Body of pancreas (tissue), 4 donors: Measurements from ENCODE around the gene GARIN1A. TPM values are rescaled to one million over a fixed set of nuclear protein-coding genes. Genes with fewer than 3 reads are reported as not detected.

Experiments
- ATAC-seq: fragments of 150-250 bp; one replicate; pipeline ENCODE4 v1.9.1; 2016
- DNase-seq, 4 donors: peaks; one replicate each; pipeline ENCODE4 v3.0.0-alpha.2; 2019
- H3K27ac ChIP-seq, 4 donors: fragments of 200-600 bp; sonication (generic); 1 replicate in 3 of 4; 2 replicates in 1 of 4; pipeline versions ENCODE4 v1.5.1 to v1.6.1; 2016 to 2019; ENCODE audit warnings: mild to moderate bottlenecking in 1 of 4, mixed read lengths in 1 of 4, moderate library complexity in 1 of 4
- H3K27me3 ChIP-seq, 2 donors: fragments of 200-600 bp; sonication (generic); one replicate each; pipeline ENCODE4 v1.6.0; 2016; ENCODE audit warnings: mild to moderate bottlenecking in 1 of 2
- H3K36me3 ChIP-seq, 2 donors: fragments of 200-600 bp; sonication (generic); replicated peaks in 1 of 2; 2 replicates each; pipeline ENCODE4 v1.5.1; 2016; ENCODE audit warnings: low read depth in 2 of 2; ENCODE audit not compliant: insufficient read depth in 1 of 2
- H3K4me1 ChIP-seq: fragments of 200-600 bp; sonication (generic); one replicate; pipeline ENCODE4 v1.6.0; 2016
- H3K4me3 ChIP-seq, 2 donors: fragments of 200-600 bp; sonication (generic); 1 replicate in 1 of 2; 2 replicates in 1 of 2; pipeline ENCODE4 v1.5.1; 2016 to 2019
- H3K9me3 ChIP-seq, 3 donors: fragments of 200-600 bp; sonication (generic); 1 replicate in 2 of 3; 2 replicates in 1 of 3; pipeline ENCODE4 v1.5.1; 2016
- POLR2A ChIP-seq, 3 donors: fragments of 450-650 bp; IDR thresholded peaks; one replicate each; pipeline ENCODE4 v1.6.1; 2016; ENCODE audit warnings: antibody characterized with exemption in 3 of 3, mild to moderate bottlenecking in 2 of 3
- WGBS, 2 donors: methylation state at CpG; one replicate each; pipeline ENCODE4 v1.1.5; 2017; 5-methylcytosine and 5-hydroxymethylcytosine counted together
- intact Hi-C: fragments of 100-400 bp; cut with DNase I; formaldehyde crosslinking; loops from one replicate; pipeline ENCODE4 v1.15.1; 2023
- total RNA-seq, 2 donors: library from RNA; depleted of rRNA; stranded (reverse); fragments of >200 nt; gene quantifications; one replicate each; pipeline ENCODE4 v1.1.0, GENCODE V29; 2016
- TF ChIP-seq, protein P1 (sequence below), 7 experiments: fragments of 450-650 bp in 4 of 7; fragments of 200-600 bp in 3 of 7; sonication (generic) in 3 of 7; IDR thresholded peaks; one replicate each; pipeline ENCODE4 v1.5.1; 2016 to 2019; ENCODE audit warnings: antibody characterized with exemption in 7 of 7

Gene GARIN1A
- total RNA-seq, 2 donors from 2014 or later: 0.33 to 0.52 TPM

DNA sequence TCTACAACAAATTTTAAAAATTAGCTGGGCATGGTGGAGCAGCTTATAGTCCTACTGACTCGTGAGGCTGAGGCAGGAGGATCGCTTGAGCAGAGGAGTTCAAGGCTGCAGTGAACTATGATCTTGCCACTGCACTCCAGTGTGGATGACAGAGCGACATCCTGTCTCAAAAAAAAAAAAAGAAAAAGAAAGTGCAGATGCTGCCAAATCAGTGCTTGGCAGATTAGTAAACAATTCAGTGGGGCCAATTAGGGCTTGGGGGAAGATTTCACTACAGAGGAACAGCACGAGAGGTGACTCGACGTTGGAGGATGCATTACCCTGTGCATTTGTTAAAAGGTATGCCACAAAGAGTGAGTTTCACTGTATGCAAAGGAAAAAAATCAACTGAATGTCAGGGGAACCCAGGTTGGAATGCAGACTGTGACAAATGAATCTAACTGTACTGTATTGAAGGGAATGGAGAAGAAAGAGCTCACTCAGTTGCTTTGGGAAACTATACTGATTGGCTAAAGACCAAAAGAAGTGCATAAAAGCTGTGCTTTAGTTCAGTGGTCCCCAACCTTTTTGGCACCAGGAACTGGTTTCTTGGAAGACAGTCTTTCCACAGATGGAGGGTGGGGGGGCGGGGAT is 31.6 kb downstream of the GARIN1A start:
- Histone ChIP-seq H3K4me1 (no peaks in the 10 kb centered on the region), H3K4me3 (no peak overlapping the region), H3K36me3 (no peaks in the 10 kb centered on the region), H3K9me3 (no peaks in the 10 kb centered on the region), H3K27me3 (no peaks in the 10 kb centered on the region), H3K27ac (no peak overlapping the region)
- ATAC-seq (no peak), DNase-seq (no peak)
- WGBS, 2 donors: 59 to 66% methylated on average over 7 of the region's 7 CpGs
- intact Hi-C loops: no loop called here
- no peak for TF ChIP-seq POLR2A (IDR thresholded peaks at IDR 0.05)
- TF ChIP-seq, protein P1, sequence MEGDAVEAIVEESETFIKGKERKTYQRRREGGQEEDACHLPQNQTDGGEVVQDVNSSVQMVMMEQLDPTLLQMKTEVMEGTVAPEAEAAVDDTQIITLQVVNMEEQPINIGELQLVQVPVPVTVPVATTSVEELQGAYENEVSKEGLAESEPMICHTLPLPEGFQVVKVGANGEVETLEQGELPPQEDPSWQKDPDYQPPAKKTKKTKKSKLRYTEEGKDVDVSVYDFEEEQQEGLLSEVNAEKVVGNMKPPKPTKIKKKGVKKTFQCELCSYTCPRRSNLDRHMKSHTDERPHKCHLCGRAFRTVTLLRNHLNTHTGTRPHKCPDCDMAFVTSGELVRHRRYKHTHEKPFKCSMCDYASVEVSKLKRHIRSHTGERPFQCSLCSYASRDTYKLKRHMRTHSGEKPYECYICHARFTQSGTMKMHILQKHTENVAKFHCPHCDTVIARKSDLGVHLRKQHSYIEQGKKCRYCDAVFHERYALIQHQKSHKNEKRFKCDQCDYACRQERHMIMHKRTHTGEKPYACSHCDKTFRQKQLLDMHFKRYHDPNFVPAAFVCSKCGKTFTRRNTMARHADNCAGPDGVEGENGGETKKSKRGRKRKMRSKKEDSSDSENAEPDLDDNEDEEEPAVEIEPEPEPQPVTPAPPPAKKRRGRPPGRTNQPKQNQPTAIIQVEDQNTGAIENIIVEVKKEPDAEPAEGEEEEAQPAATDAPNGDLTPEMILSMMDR (IDR thresholded peaks at IDR 0.05): no peak

DNA sequence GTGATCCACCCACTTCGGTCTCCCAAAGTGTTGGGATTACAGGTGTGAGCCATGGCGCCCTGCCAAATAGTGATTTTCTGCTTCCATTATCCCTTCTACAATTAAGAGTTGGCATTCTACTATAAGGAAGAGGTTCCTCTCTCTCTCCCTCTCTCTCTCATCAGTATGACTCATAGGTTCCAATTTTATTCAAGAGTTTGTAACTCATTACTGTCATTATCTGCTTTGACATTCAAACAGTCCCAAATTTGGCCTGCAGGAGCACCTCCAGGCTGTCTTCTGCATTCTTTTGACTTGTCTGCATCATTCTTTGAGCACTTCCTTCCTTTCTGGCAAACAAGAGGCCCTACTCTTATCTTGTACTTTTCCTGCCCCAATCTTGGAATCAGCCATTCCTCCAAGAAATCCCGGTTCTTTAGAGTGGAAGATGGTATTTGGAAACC is 33.8 kb downstream of the GARIN1A start:
- DNase-seq (no peak), ATAC-seq (no peak)
- H3K4me1 ChIP-seq: no peaks in the 10 kb centered on the region
- no peak overlapping the region for H3K4me3 ChIP-seq
- no peaks in the 10 kb centered on the region for H3K27me3 ChIP-seq
- H3K36me3 ChIP-seq: no peaks in the 10 kb centered on the region
- no peak for TF ChIP-seq POLR2A (IDR thresholded peaks at IDR 0.05)
- H3K27ac ChIP-seq: no peak overlapping the region
- WGBS, 2 donors: 64 to 69% methylated on average over 3 of the region's 3 CpGs
- H3K9me3 ChIP-seq: no peaks in the 10 kb centered on the region
- intact Hi-C loops: no loop called here

DNA sequence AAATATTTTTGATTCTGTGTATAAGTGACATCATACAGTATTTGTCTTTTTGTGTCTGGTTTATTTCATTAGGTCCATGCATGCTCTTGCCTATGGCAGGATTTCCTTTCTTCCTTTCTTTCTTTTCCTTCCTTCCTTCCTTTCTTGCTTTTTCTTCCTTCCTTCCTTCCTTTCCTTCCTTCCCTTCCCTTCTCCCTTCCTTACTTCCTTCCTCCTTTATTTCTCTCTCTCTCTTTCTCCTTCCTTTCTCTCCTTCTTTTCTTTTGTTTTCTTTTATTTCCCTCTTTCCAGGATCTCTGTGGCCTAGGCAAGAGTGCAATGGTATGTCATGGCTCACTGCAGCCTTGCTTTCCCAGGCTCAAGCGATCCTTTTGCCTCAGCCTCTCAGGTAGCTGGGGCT is 35.7 kb downstream of the GARIN1A start:
- DNase-seq: no peak
- Histone ChIP-seq H3K4me3 (no peak overlapping the region), H3K36me3 (no peaks in the 10 kb centered on the region), H3K27me3 (no peaks in the 10 kb centered on the region), H3K27ac (no peak overlapping the region), H3K4me1 (no peaks in the 10 kb centered on the region), H3K9me3 (no peaks in the 10 kb centered on the region)
- intact Hi-C loops: no loop called here
- TF ChIP-seq, protein P1 (IDR thresholded peaks at IDR 0.05): no peak
- no peak for TF ChIP-seq POLR2A (IDR thresholded peaks at IDR 0.05)
- 86 to 90% methylated on average over 1 of the region's 1 CpG for WGBS, 2 donors
- ATAC-seq: no peak

GRCh38 chr7:128708235-128708634 is 36.1 kb downstream of the GARIN1A start:
- Histone ChIP-seq H3K36me3 (no peaks in the 10 kb centered on the region), H3K4me1 (no peaks in the 10 kb centered on the region), H3K9me3 (no peaks in the 10 kb centered on the region), H3K27ac (no peak overlapping the region), H3K27me3 (no peaks in the 10 kb centered on the region), H3K4me3 (no peak overlapping the region)
- no peak for ATAC-seq
- 91 to 93% methylated on average over 3 of the region's 3 CpGs for WGBS, 2 donors
- intact Hi-C loops: no loop called here
- DNase-seq: no peak
- TF ChIP-seq, protein P1 (IDR thresholded peaks at IDR 0.05): no peak
- no peak for TF ChIP-seq POLR2A (IDR thresholded peaks at IDR 0.05)

DNA sequence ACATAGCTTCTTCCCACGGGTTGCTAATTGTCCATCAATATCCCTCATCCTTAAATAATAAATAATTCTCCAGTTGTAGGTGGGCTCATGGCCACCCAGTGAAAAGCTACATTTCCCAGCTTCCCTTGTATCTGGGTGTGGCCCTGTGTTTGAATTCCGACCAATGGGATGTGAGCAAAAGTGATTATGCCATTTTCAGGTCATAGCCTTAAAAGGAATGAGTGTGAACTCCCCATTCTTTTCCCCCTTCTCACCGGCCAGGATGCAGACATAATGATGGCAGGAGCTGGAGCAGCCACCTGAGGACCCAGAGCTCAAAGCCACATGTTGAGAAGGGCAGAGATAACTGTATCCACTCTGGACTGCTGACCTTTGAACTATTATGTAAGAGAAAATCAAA is 36.7 kb downstream of the GARIN1A start:
- no peak for ATAC-seq

More for the DNA sequence above, 36.7 kb downstream of the GARIN1A start:
- 65 to 85% methylated on average over 3 of the region's 3 CpGs for WGBS, 2 donors
- no peak for DNase-seq
- no peaks in the 10 kb centered on the region for H3K27me3 ChIP-seq
- TF ChIP-seq POLR2A (IDR thresholded peaks at IDR 0.05): no peak
- TF ChIP-seq, protein P1 (IDR thresholded peaks at IDR 0.05): no peak
- no peak overlapping the region for H3K4me3 ChIP-seq
- intact Hi-C loops: no loop called here
- H3K36me3 ChIP-seq: no peaks in the 10 kb centered on the region
- H3K4me1 ChIP-seq: no peaks in the 10 kb centered on the region
- no peaks in the 10 kb centered on the region for H3K9me3 ChIP-seq
- no peak overlapping the region for H3K27ac ChIP-seq
